Glutamatergic neuron (in vitro differentiated cells): Measurements from ENCODE around the gene PSME1. TPM values are rescaled to one million over a fixed set of nuclear protein-coding genes. Genes with fewer than 3 reads are reported as not detected.

Source experiments
- DNase-seq: peaks from one replicate; pipeline ENCODE4 v3.0.0; 2022
- H3K27ac Mint-ChIP-seq: one replicate; pipeline ENCODE4 v1.8.0; 2020; ENCODE audit warnings: mild to moderate bottlenecking, mixed read lengths, inconsistent platforms; ENCODE audit not compliant: unreplicated experiment
- H3K27me3 Mint-ChIP-seq: one replicate; pipeline ENCODE4 v1.8.0; 2020; ENCODE audit warnings: mild to moderate bottlenecking, moderate library complexity, mixed read lengths, inconsistent platforms; ENCODE audit not compliant: unreplicated experiment
- H3K36me3 Mint-ChIP-seq: one replicate; pipeline ENCODE4 v1.8.0; 2020; ENCODE audit warnings: mild to moderate bottlenecking, mixed read lengths, inconsistent platforms; ENCODE audit not compliant: unreplicated experiment
- H3K4me1 Mint-ChIP-seq: one replicate; pipeline ENCODE4 v1.8.0; 2020; ENCODE audit warnings: mild to moderate bottlenecking, low read depth, mixed read lengths, inconsistent platforms; ENCODE audit not compliant: unreplicated experiment
- H3K4me3 Mint-ChIP-seq: one replicate; pipeline ENCODE4 v1.8.0; 2020; ENCODE audit warnings: mild to moderate bottlenecking, mixed read lengths, inconsistent platforms; ENCODE audit not compliant: unreplicated experiment
- H3K9me3 Mint-ChIP-seq: one replicate; pipeline ENCODE4 v1.8.0; 2020; ENCODE audit warnings: mild to moderate bottlenecking, moderate library complexity, mixed read lengths, inconsistent platforms; ENCODE audit not compliant: unreplicated experiment
- CTCF ChIP-seq: fragments of 200-600 bp; sonication (generic); IDR thresholded peaks from one replicate; pipeline ENCODE4 v1.5.0; 2021; ENCODE audit not compliant: partially characterized antibody, unreplicated experiment
- total RNA-seq: library from RNA; stranded (reverse); fragmentation: NEBNext Ultra II Directional; extraction: Animal tissue kit (Norgen Biotek cat#: 25700); gene quantifications from one replicate; pipeline ENCODE4 v1.2.1, GENCODE V29; 2021; ENCODE audit not compliant: unreplicated experiment

Gene PSME1
- total RNA-seq, 1 donor from 2014 or later, result 35.7 TPM

- Mint-ChIP-seq H3K27ac (no peak overlapping the region), H3K4me3 (no peak overlapping the region), H3K9me3 (peaks cover 11% of the 10 kb centered on the region), H3K36me3 (no peaks in the 10 kb centered on the region), H3K27me3 (peaks cover 19% of the 10 kb centered on the region), H3K4me1 (peaks cover 27% of the 10 kb centered on the region)
- no peak for TF ChIP-seq CTCF
- DNase-seq, result no peak
Measured at GRCh38 chr14:24133735-24134134, 2.3 kb upstream of the PSME1 start.

GRCh38 chr14:24135584-24135833, 485 bp upstream of the PSME1 start:
- peaks cover 19% of the 10 kb centered on the region for H3K27me3 Mint-ChIP-seq
- H3K36me3 Mint-ChIP-seq, result no peaks in the 10 kb centered on the region
- peaks cover 33% of the 10 kb centered on the region for H3K4me1 Mint-ChIP-seq
- peak overlapping the region; percentile 95 for H3K4me3 Mint-ChIP-seq
- DNase-seq, result no peak
- no peak for TF ChIP-seq CTCF
- peak overlapping the region; percentile 75 for H3K27ac Mint-ChIP-seq
- peaks cover 12% of the 10 kb centered on the region for H3K9me3 Mint-ChIP-seq

GRCh38 chr14:24136684-24137528, 912 bp downstream of the PSME1 start:
- no peak for DNase-seq
- H3K9me3 Mint-ChIP-seq, result peaks cover 12% of the 10 kb centered on the region
- H3K4me3 Mint-ChIP-seq, result peak overlapping the region; percentile 79
- peaks cover 23% of the 10 kb centered on the region for H3K4me1 Mint-ChIP-seq
- peak overlapping the region; percentile 33 for H3K27ac Mint-ChIP-seq
- H3K27me3 Mint-ChIP-seq, result peaks cover 15% of the 10 kb centered on the region
- no peaks in the 10 kb centered on the region for H3K36me3 Mint-ChIP-seq
- TF ChIP-seq CTCF, result no peak

- DNase-seq, result no peak
- no peak overlapping the region for H3K27ac Mint-ChIP-seq
- H3K27me3 Mint-ChIP-seq, result peaks cover 15% of the 10 kb centered on the region
- no peak for TF ChIP-seq CTCF
- H3K9me3 Mint-ChIP-seq, result peaks cover 13% of the 10 kb centered on the region
- H3K4me1 Mint-ChIP-seq, result peaks cover 23% of the 10 kb centered on the region
- no peaks in the 10 kb centered on the region for H3K36me3 Mint-ChIP-seq
- no peak overlapping the region for H3K4me3 Mint-ChIP-seq
Measured at GRCh38 chr14:24137529-24138395, 1.8 kb downstream of the PSME1 start.
